CD4-positive, alpha-beta T cell treated with Interleukin-17A for 4 hours (primary cell): ENCODE data around the gene MAN1C1.
"Not testable (repeated sequence)": the region's sequence is repeated elsewhere in the genome, so short reads cannot be mapped to it uniquely, and the experiment has no call there.

Experiments
- DNase-seq: peaks from one replicate; pipeline ENCODE4 v3.0.0-alpha.2; 2020; ENCODE audit warnings: mixed read lengths

MAN1C1 gene

DNA sequence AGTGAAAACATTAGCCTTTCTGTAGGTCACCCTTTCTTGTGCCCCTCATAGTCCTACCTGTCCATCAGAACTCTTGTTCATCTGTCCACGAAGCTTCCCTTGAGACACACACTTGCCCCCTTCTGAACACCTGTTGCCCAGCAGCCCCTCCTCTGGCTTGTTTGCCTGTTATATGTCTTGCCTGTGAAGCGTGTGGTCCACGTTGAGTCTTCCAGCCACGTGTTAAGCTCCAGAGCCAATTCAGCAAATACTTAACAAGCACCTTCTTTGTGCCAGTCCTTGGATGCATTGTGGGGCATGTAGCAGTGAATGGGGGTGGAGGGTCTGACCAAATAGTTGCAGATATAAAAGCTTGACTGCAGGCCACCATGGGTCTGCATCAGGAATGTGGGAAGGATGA is 66.6 kb downstream of the MAN1C1 start:
- DNase-seq, result no peak

DNA sequence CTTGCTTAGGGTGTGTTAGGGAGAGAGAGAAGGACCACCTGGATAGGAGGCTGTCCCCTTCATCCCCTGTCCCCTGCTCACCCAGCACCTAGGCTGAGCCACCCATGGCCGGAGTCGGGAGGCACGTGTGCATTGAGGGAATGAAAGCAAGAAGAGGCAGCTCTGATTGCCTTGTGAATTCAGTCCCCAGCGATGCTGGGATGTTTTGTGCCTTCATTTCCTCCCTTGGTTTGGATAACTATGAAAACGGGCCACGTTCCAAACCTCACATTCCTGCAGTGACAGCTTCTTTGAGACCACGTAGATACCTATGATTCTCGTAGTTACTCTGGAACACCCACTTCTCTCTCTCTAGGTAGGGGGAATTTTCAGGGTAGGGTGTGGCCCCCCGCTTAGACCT is 67.1 kb downstream of the MAN1C1 start:
- DNase-seq, result no peak

DNA sequence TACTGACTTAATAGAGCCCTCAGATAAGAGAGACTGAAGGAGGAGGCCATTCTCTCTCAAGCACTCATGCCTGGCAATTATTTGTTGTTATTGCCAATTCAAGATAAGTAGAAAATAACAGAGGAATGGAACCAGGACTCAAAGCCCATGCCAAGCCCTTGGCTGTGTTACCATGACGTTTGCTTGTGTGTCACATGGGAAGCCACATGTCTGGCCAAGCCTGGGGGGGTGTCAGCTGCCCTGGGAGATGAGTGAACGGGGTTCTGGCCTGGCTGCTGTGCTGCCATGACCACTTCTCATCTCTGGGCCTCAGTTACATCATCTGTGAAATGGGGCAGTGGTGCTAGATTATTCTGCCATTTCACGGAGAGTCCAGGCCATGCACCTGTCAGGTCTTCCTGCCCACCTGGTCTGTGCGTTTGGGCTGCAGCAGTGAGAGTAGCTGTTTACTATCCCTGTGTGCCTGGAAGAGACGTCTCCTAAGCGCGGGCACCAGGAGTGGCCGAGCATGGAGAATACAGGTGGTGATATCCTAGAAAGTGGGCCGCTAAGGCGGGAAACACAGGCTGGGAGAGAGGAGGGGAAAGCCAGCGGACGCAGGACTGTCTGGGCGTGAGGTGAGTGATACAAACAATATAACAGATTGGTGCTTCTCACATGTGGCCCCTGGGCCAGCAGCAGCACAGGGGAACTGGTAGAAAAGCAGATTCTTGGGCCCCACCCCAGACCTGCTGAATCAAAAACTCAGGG is 67.8 kb downstream of the MAN1C1 start:
- no peak for DNase-seq

DNA sequence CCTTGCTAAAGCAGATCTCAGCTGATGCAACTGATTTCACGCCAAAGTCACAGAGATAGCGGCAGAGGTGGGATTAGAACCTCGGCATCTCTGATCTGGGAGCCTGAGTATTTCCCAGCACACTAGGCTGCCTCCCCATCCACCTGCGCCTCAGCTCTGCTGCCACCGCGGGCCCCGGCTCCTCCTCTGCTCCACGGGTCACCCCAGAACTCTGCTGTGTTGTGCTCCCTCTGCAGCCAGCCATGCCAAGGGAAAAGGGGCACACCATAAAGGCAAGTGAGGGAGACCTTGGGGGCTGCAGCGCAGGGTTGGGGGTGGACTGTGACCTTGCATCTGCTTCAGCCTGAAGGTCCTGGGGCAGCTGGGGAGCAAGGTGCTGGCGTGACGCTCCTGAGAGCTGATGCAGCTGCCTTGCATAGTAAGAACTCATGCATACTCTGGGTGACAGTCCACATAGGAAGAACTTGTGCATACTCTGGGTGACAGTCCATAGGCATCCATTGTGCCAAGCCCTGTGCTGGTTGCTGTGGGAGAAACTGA is 68.7 kb downstream of the MAN1C1 start:
- no peak for DNase-seq

DNA sequence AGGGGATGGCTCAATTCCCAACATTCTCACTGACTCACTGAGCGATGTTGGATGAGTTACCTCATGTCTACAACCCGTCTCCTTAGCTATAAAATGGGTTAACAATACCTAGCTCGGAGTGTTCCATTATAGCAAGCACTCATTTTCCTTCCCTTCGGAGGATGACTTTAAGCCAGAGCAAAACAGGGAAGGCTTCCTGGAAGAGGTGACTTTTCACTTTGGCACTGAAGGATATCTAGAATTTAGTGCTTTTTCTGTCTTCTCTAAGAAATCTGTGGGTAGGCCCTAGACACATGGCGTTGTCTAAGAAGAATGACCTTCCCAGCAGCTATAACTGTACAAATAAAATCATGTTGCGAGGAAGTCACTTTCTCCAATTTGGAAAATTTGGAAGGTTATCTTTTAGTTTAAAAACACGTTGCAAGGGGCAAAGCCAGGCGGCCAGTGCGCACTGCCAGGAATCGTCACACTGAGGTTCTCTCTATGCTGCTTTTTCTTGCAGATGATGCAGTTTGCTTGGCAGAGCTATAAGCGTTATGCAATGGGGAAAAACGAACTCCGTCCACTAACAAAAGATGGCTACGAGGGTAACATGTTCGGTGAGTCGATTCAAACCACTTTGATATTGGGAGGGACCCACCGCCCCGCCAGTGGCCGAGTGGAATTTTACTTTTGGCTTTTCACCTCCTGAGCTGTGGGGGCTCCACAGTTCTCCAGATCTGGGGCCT is 69.5 kb downstream of the MAN1C1 start:
- no peak for DNase-seq

DNA sequence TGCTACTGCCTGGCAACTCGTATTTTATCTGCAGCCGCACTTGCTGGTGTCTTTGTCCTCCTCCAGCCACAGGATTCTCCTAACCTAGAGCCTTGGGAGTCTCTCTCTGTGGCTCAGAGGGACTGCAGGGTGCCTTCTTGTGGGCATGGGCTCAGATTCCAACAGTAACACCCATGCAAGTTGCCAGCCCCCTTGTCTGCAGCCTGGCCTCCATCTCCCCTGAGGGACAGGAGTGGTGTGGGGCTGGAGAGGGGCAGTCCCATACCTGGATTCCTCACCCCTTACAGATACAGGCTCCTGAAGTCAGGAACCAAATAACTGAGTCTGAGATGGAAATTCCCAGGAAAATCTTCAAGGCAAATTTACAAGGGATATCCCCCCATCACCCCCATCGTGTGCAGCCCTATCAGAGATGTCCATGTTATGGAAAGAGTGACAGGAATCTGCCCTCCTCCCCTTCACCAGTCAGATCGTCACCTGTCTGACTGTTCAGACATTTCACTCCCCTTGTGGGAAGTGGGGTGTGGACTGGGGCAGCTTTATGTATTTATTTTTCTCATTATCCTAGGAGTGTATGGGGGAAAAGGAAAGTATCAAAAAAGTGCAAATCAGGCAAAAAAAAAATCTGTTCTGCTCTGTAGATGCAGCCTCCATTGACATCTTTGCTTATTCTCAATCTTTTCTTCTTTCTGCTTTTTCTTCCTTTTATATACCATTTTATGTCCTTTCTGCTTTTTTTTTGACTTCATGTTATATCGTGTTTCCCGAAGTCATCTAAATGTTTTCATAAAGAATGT is 70.8 kb downstream of the MAN1C1 start:
- no peak for DNase-seq

DNA sequence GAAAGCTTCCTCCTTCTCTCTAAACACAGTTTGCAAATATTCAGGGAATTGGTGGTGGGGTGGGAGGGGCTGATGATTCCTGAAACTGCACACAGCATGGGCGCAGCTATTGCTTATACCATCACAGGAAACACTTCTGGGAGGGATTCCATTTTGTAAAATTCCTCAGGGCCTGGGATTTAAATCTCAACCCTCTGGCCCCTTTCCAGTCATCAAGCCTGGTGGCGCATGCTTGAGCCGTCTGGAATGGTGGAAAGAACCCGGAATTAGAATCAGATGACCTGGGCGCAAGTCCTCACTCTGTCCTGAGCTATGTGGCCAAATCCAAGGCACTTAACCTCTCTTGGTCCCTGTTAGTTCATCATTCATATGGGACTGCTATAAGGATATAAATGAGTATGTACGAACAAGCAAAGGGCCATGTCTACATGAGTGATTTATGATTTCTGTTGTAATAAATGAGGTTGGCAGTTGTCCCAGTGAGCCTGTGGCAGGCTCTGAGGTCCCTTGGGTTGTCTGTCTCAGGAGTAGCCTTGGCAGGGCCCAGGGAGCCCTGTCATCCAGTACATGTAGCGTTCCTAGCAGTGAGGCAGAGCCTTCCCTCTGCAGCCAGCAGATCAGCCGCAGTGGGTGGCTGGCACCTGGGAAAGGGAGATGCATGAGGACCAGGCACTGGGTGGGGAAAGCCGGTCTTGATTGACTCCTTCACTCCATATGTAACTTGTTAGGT is 72.0 kb downstream of the MAN1C1 start:
- no peak for DNase-seq

DNA sequence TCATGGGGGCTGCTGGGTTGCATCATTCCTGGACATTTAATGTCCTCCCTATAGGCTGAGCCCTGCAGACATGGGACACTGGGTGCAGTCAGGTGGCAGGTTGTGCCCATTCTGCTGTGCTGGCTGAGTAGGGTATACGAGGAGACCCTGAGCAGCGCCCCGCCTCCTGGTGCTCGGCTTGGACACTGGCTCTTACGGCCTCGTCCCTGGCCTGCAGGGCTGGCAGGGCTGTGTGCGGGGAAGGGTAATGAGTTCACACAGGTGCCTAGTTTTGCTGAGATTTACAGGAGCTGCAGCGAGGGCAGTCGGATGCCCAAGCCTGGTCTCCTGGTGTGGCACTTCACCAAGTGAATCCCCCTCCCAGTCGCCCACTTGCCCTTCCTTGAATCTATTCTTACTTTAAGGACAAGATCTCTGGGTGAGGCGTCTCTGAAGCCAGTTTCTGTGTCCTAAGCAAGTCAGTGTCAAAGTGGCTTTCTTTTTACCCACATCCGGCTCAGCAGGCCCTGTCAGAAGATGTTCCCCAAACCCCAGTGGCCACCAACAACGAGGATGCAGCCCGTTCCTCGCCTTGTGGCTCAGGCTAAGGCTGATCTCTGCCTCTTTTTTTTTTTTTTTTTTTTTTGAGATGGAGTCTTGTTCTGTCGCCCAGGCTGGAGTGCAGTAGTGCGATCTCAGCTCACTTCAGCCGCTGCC is 73.2 kb downstream of the MAN1C1 start:
- DNase-seq, result peak; percentile 36

DNA sequence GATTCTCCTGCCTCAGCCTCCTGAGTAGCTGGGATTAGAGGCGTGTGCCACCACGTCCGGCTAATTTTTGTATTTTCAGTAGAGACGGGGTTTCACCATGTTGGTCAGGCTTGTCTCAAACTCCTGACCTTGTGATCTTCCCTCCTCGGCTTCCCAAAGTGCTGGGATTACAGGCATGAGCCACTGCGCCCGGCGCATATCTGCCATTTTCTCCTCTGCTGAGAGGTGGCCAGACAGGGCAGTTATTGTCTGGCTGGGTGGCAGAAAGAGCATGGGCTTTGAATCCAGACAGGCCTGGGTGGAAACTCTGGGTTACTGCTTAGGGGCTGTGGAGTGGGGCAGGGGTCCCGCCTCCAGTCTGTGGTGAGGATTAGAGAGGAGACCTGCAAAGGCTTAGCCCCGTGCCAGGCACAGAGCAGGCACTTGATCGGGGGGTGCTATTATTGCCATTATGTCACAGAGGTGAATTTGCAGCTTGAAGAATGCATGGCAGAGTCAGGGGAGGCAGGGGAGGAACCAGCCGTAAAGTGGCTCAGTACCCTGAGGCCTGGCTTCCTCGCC is 73.9 kb downstream of the MAN1C1 start:
- DNase-seq, result no peak

DNA sequence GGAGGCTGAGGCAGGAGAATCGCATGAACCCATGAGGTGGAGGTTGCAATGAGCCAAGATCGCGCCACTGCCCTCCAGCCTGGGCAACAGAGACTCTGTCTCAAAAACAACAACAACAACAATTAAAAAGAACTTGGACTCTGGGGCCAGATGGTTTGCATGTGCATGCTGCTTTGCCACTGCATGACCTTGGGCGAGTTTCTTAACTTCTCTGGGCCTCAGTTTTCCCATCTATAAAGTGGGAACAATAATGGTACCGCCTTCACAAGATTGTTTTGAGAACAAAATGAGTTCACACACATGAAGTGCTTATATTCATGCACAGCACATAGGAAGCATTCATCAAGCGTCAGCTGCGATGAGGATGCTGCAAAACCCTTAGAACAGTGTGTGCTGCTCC is 74.6 kb downstream of the MAN1C1 start:
- DNase-seq, result no peak

DNA sequence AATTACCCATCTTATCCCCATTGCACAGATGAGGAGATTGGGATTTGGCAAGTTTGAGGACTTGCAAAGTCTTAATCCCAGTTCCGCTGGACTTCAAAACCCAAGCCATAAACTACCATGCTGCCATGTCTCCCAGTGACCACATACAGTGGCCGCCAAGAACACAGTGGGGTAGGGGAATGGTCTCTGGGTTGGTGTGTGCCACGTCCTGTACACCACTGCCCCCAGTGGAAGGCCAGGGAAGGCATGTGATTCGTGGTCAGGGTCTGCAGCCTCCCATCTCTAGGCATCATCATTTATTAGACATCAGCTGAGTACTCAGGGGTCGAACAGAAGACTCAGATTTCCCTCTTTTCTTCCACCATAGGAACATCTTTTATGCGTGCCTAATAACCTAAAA is 76.0 kb downstream of the MAN1C1 start:
- peak; percentile 55 for DNase-seq

DNA sequence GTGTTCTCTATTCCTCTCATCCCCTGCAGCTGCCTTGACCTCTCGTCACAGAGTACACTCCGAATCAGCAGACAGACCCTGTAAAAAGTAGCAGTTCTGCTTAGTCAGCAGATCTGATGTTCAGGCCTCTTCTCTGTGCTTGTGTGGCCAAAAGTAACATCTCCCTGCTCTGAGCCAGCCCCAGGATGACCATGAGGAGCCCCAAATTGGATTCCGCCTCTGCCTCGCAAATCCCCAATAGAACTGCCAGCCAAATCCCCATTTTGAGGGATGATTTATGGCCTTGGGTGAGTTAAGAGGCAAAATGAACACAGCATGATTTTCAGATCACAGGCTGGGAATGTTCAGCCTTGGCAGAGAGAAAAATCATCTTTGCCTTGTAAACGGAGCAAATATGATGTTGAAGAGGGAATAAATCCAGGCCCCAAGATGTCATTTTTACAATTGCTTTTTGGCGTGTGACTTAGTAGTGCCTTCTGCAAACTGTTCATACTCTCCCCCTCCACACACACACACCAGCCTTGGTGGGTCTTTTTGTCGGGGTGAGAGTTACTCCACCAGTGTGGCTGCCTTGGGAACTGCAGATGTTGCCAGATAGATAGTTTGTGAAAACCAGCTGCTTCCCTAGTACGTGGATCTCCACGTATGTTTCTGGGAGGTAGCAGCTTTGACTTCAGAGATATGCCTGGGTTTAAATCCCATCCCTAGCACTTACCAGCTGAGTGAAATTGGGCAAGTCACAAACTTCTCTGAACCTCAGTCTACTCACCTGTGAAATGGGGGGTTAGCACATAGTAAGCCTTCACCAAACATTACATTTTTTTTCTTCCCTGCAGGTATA is 77.8 kb downstream of the MAN1C1 start:
- no peak for DNase-seq

DNA sequence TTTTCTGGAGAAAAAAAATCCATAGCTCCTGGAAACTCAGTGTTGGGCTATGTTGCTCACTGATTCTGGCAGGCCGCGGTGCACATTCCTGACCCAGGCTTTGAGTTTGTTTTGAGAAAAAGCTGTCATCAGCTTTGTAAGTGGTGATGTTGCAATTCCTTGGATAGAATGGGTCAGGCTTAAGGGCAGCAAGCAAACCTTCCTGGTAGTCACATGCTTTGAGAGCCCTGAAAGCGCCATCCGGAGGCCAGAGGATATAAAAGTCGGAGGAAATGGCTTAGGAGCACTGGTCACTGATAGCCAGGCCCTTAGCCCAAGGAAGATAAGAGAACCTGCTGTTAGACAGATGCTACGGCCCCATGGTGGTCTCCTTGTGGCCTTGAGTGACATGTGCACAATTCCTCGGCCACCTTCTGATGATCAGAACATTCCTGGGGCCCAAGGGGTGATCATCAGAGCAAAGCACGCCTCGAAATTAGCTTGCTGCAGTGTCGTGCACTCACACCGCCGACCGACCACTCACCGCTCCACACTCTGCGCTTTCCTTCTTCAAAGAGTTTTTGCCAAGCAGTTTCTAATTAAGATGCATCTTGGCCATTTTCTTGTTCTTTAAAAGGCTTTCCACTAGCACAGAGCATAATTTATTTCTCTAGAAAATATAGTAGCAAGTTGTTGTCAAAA is 78.6 kb downstream of the MAN1C1 start:
- no peak for DNase-seq

DNA sequence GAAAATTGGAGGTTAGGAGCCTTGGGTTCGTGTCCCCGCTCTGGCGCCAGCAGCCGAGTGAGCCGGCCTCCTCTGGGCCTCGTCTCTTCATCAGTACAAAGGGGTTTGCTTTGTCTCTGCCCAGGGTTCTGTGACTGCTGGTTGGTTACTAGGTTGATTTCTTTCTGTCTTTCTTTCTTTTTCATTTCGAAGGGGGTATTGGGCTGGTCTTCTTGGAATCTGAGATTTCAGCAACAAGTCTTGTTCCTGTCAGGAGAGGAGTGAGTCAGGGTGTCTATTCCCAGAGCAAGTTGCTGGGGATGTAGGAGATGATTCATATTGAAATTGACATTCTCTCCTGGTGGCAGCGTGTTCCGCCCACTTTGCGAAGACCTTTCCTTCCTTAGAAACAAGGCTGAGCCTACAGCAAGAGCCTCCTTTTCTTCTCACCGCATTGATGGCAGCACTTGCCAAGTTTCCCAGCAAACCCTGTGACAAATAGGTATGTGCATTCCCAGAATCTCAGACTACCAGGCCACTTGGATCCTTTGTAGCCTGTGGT is 79.2 kb downstream of the MAN1C1 start:
- no peak for DNase-seq

DNA sequence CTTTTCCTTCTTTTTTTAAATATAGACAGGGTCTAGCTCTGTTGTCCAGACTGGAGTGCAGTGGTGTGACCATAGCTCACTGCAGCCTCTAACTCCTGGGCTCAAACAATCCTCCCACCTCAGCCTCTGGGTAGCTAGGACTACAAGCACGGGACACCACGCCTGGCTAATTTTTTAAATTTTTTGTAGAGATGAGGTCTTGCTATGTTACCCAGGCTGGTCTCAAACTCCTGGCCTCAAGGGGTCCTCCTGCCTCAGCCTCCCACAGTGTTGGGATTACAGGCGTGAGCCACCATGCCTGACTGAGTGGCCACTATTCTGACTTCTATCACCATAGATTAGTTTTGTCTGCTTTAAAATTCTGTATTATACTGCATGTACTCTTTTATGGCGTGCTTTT is 80.1 kb downstream of the MAN1C1 start:
- DNase-seq, result not testable (repeated sequence)

DNA sequence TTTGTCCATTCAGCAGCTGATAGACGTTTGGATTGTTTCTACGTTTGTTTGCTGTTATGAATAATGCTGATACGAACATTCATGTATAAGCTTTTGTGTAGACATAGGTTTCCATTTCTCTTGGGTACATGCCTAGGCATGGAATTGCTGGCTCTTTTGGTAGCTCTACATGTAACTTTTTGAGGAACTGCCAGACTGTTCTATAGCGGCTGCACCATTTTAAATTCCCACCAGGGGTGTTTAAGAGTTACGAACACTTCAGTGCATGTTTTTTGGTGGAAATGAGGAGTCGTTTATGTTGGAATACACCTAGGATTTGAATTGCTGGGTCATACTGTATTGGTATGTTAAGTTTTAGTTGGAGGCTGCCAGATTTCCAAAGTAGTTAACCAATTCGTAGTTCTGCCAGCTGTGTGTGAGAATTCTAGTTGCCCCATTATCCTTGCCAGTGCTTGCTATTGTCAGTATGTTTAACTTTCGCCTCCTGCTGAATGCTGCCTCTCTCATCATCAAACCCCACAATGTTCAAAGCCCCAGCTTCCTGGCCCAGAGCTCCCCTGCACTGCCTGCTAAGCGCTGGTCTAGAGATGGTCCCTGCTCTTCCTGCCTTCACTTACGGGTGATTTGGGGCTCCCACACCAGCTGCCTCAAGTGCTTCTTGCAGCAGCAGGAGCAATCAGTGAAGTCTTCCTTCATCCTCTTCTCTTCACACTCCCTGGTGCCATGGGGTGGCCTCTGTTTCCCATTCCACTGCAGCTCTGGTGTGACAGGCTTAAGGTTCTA is 81.0 kb downstream of the MAN1C1 start:
- peak; percentile 70 for DNase-seq

DNA sequence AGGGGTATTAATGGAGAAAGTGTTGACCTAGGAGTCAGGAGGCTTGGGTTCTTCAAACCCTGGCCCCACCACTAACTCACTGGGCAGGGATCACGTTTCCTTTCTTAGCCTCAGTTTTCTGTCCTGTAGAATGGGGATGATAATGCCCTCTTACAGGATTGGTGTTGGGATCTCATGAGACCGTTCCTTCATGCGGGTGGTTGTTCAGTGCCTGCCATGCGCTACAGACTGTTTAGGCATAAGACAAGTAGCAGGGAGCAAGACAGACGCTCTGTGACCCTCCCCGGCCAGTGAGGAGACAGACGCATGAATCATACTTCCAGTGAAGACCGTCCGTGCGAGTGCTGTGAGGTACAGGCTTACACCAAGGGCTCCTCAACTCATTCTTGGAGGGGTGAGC is 81.7 kb downstream of the MAN1C1 start:
- peak; percentile 40 for DNase-seq

DNA sequence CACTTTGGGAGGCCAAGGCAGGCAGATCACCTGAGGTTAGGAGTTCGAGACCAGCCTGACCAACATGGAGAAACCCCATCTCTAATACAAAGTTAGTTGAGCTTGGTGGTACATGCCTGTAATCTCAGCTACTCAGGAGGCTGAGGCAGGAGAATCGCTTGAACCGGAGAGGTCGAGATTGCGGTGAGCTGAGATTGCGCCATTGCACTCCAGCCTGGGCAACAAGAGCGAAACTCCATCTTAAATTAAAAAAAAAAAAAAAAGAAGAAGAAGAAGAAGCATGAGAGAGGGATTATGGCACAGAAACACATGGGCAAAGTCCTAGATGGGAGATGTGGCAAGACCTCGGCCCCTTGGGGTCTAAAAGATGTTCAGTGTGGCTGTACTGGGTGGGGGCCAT is 82.5 kb downstream of the MAN1C1 start:
- not testable (repeated sequence) for DNase-seq
